ENCODE measurements around the gene ELOVL7. TPM values are rescaled to one million over a fixed set of nuclear protein-coding genes. Genes with fewer than 3 reads are reported as not detected.
A peak's percentile ranks its signal among the peaks of the same experiment; 100 is the strongest.
"Not testable (repeated sequence)": the region's sequence is repeated elsewhere in the genome, so short reads cannot be mapped to it uniquely, and the experiment has no call there.

ELOVL7 gene
- total RNA-seq, 1 experiment from 2014 or later: 4.4 TPM

DNA sequence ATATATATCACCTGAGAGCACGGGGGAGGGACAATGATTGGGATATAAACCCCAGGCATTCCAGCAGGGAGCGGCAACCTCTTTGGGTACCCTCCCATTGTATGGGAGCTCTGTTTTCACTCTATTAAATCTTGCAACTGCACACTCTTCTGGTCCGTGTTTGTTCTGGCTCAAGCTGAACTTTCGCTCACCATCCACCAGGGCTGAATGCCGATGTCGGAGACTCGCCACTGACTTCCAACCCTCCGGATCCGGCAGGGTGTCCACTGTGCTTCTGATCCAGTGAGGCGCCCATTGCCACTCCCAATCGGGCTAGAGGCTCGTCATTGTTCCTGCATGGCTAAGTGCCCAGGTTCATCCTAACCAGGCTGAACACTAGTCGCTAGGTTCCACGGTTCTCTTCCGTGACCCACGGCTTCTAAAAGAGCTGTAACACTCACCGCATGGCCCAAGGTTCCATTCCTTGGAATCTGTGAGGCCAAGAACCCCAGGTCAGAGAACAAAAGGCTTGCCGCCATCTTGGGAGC lies 48.6 kb downstream of the ELOVL7 start:
- DNase-seq (ENCODE audit: low read depth): not testable (repeated sequence)

DNA sequence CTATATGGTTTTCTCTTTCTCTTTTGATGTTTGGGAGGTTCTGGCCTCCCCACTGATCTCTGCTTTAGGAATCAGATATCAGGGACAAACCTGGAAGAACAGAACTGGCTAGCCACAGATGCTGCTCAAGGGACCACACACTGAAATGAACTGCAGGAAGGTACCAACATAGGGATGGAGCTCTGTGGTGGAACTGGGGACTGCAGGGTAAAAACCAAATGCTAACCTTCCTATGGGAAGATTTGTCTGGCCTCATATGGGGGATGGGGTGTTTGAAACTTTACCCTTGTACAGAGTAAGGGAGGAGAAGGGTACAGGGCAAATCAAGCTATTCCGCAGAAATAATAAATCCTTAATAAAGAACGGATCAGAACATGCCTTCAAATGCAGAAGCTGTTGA lies 49.4 kb downstream of the ELOVL7 start:
- no peak for DNase-seq (ENCODE audit: low read depth)

DNA sequence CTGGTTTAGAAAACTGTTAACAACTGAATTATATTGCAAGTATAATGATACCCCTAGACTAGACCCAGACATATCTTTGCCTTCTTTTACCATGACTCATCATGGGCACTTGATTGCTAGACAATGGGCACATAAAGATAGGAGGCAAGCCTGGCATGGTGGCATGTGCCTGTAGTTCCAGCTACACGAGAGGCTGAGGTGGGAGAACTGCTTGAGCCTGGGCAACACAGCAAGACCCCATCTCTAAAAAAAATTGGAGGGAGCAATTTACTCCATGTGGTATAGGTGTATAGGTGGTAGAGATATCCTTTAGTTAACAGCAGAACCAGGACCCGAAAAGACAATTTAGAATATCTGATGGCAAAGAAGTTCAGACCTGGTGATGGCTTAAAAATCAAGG lies 51.6 kb downstream of the ELOVL7 start:
- no peak for DNase-seq (ENCODE audit: low read depth)

DNA sequence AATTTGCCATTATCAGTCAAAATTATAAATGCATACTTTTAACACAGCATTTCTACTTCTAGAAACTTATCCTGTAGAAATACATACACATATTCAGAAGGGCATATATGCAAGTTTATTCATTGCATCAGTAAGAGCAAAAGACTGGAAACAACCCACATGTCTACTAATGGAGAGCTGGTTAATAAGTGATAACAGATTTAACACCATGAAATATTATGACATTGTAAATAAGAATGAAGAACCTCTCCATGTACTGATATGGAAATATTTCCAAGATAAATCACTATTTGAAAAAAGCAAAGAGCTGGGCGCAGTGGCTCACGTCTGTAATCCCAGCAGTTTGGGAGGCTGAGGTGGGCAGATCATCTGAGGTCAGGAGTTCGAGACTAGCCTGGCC lies 54.5 kb downstream of the ELOVL7 start:
- no peak for DNase-seq (ENCODE audit: low read depth)

DNA sequence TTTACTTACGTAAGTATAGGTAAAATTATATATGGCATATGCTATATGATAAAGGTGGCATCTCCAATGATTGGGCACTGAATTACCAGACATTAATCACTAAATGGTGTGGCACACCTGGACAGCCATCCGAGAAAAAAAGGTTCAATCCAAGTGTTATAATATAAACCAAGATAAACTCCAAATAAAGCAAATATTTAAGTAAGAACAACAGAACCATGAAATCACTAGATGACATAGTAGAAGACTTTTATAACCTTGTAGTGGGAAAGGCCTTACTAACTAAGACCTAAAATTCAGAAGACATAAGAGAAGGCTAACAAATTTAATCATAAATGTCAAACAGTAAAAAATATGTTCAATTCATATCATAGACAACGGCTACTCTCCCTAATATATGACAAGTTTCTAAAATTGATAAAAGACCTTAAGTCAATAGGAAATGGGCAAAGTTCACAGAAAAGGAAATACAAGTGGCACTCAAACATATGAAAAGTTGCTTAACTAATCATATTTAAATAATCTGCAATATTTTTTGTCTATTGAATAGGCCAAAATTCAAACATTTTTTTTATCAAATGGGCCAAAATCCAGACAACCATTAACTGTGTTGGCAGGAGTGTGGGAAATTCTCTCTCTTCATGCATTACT lies 55.1 kb downstream of the ELOVL7 start:
- no peak for DNase-seq (ENCODE audit: low read depth)

DNA sequence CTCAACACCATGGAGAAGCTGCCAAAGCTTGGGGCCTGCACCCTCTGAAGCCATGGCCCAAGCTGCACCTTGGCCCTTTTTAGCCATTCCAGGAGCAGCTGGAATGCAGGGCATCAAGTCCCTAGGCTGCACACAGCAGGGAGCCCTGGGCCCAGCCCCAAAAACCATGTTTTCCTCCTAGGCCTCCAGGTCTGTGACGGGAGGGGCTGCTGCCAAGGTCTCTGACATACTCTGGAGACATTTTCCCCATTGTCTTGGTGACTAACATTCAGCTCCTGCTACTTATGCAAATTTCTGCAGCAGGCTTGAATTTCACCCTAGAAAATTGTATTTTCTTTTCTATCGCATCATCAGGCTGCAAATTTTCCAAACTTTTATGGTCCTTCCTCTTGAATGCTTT lies 64.6 kb downstream of the ELOVL7 start:
- DNase-seq (ENCODE audit: low read depth): peak; percentile 51

DNA sequence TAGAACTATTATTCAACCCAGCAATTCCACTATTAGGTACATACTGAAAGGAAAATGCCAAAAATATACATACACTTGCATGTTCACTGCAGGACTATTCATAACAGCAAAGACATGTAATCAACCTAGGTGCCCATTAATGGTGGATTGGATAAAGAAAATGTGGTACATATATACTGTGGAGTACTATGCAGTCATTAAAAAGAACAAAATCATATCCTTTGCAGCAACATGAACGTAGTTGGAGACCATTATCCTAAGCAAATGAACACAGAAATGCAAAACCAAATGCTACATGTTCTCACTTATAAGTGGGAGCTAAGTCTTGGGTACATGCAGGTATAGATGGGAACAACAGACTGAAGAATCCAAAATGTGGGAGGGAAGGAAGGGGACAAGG lies 67.7 kb downstream of the ELOVL7 start:
- no peak for DNase-seq (ENCODE audit: low read depth)

DNA sequence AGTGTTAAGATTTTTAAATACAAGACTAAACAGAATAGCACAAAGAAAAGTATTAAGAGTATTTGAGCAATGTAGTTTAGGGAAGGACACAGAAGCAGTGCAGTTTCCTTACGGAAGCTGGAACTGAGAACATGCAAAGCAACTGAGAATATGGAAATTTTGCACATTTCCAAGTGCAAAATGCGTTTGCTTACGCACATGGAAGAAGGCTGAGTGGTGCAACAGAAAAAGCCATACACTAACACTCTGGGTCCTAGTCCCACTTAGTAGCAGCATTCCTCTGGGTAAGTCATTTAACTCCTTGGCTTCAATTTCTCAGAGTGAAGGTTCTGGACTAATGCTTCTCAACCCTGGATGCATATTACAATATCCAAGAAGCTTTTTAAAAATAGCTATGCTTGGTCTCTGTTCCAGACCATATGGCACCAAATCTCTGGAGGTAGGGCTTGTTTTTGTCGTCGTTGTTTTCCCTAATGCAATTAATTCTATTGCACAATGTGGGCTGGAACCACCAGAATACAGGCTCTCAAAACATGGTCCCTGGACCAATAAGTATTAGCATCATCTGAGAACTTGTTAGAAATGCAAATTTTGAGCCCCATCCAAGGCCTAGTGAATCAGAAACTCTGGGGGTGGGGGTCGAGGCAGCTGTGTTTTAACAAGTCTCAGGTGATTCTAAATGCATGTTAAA lies 78.9 kb downstream of the ELOVL7 start:
- no peak for DNase-seq (ENCODE audit: low read depth)

DNA sequence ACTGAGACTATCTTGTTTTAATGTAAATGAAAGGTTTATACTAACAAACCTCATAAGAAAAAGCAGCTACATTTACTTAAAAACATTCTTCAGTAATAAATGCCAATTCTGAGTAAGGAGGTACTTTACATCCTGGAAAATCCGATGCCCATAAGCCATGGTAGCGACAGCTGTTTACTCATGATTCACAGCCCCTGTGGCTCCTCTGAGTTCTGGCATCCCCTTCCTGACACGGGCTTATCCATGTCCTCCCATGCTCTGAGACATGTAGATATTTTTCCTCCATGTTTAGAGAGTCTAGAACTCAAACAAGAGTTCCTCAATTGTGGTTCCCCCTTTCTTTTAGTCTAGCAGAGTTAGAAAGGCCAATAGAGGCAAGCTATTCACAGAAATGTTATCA lies 81.0 kb downstream of the ELOVL7 start:
- DNase-seq (ENCODE audit: low read depth): peak; percentile 8

DNA sequence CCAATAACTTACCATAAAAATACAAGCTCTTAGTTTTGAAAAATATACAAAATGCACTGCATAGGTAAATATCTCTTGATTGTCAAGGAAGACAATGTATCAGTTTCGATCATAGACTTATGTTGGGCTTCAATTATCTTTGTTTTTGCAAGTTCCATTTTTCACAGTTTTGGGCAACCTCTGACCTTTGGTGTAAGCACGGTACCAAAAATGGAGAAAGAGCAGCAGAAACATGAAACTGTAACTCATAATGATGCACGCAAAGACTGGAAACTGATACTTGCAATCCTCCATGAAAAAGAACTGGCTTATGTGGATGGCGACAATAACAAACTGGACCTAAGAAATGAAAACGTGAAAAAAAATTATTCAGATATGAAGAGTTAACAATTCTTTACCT lies 89.6 kb downstream of the ELOVL7 start:
- no peak for DNase-seq (ENCODE audit: low read depth)

DNA sequence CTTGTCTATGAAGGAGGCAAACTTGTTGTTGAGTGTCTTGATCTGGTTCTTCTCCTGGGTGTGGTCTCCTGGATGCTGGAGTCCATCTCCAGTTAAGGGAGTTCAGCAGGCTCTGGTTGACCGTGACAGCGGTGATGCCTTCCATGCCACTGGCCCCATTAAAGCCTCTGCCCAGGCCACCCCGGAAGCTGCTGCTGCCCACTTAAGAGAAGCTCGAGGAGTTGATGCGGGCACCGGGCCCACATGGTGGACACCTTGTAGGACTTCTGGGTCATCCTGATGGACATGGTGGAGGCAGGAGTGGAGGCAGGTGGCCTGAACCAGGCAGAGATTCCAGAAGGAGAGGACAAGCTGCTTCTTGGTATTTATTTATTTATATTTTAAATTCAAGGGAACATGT lies 99.4 kb downstream of the ELOVL7 start:
- no peak for DNase-seq (ENCODE audit: low read depth)

DNA sequence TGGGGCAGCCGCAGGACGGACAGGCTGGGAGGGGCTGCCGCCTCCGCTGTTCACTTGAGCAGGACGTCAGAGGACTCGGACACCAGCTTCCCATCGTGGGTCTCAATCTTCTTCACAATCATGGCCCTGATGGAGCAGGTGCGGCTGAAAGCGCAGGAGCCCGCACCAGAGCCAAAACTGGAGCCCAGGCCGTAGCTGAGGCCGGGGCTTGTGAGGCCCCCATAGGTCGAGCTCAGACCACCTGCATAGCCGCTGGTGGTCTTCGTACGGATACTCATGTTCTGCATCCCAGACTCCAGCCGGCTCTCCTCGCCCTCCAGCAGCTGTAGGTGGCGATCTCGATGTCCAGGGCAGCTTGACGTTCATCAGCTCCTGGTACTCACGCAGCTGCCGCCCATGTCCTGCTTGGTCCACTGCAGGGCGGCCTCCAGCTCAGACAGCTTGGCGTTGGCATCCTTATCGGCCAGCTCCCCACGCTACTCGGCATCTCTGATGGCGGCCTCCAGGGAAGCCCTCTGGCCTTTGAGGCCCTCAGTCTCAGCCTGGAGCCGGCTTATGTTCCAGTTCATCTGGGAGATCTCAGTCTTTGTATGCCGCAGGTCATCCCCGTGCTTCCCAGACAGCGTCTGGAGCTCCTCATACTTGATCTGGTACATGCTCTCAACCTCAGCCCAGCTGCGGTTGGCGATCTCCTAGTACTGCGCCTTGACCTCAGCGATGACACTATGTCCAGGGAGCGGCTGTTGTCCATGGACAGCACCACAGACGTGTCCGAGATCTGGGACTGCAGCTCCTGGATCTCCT lies 100.4 kb downstream of the ELOVL7 start:
- no peak for DNase-seq (ENCODE audit: low read depth)

DNA sequence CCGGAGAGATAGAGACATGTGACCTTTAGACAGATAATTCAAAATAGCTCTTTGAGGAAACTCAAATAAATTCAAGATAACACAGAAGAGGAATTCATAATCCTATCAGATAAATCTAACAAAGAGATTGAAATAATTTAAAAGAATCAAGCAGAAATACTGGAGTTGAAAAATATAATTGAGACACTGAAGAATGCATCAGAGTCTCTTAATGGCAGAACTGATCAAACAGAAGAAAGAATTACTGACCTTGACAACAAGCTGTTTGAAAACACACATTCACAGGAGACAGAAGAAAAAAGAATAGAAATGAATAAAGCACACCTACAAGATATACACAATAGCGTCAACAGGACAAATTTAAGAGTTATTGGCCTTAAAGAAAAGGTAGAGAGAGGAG lies 103.7 kb downstream of the ELOVL7 start:
- DNase-seq (ENCODE audit: low read depth): no peak

DNA sequence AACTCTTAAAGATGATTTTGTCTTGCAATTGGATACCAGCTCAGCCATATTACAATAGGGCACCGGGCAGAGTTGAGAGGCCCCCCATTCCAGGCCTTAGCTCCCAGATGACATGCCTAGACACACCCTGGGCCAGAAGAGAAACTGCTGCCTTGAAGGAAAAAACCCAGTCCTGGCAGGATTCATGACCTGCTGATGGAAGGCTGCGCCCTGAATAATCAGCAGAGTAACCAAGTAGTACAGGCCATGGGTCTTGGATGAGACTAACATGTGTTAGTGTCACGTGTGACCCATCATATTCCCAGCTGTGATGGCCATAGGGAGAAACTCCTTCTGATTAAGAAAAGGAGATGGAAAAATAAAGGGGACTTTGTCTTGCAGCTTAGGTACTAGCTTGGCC lies 105.1 kb downstream of the ELOVL7 start:
- no peak for DNase-seq (ENCODE audit: low read depth)

DNA sequence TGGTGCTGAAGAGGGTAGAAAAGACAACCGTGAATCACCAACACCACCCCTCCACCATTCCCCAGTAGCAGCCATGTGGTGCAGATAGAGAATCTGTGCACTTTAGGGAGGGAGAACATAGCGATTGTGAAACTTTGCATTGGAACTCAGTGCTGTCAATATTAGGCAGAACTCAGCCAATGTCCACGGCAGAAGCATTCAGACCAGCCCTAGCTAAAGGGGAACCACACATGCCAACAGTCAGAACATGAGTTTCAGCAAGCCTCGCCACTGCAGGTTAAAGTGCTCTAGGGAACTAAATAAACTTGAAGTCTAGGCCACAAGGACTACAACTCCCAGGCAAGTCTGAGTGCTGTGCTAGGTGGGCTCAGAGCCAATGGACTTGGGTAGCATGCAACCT lies 105.6 kb downstream of the ELOVL7 start:
- DNase-seq (ENCODE audit: low read depth): no peak

DNA sequence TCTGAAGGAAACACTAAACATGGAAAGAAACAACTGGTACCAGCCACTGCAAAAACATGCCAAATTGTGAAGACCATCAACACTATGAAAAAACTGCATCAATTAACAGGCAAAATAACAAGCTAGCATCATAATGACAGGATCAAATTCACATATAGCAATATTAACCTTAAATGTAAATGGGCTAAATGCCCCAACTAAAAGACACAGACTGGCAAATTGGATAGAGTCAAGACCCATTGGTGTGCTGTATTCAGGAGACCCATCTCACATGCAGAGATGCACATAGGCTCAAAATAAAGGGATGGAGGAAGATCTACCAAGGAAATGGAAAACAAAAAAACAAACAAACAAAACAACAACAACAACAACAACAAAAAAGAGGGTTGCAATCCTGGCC lies 113.2 kb downstream of the ELOVL7 start:
- DNase-seq (ENCODE audit: low read depth): not testable (repeated sequence)

DNA sequence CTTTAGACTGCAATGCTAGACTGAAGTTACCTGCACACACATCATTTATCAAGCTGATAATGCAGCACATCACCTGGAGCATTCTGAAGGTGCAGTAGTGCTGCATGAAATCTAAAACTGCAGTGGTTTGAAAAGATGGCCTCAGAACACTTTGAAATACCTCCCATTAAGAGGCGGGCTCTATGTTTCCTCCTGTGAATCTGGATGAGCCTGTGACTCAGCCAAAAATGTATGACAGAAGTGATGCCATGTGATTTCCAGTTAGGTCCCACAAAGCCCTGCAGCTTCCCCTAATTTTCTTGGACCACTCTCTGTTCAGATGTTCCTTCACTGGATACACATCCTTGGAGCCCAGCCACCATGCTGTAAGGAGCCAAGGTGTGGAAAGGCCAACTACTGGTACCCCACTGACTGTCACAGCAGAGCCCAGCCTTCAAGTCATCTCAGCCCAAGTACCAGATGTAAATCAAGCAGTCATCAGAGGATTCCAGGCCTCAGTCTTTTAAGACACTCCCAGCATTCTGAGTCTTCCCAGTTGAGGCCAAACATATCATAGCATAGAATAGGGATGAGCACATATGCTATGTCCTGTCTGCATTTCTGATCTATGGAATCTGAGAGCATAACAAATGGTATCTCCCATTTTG lies 116.9 kb downstream of the ELOVL7 start:
- DNase-seq (ENCODE audit: low read depth): no peak

DNA sequence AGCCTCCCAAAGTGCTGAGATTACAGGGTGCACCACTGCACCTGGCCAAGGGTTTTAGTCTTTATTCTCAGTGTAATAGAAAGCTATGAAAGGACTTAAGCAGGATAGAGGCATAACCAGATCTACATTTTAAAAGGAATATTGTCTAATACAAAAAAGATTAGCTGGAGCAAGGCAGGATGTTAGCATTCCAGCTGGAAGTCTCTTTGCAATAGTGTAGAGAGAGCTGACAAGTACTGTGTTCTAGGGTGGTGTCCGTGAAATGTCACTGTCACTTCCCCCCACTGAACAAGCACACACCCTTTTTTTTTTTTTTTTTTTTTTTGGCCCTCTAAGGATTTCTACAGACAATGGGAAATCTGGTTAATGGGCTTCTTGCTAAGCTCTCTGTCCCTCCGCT lies 119.9 kb downstream of the ELOVL7 start:
- DNase-seq (ENCODE audit: low read depth): no peak

DNA sequence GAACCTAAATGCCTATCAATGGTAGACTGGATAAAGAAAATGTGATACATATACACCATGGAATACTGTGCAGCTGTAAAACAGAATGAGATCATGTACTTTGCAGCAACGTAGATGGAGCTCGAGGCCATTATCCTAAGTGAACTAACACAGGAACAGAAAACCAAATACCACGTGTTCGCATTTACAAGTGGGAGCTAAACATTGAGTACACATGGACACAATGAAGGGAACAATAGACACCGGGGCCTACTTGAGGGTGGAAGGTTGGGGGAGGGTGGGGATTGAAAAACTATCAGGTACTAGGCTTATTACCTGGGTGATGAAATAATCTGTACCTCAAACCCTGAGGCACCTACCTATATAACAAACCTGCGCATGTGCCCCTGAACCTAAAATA lies 121.7 kb downstream of the ELOVL7 start:
- DNase-seq (ENCODE audit: low read depth): no peak

DNA sequence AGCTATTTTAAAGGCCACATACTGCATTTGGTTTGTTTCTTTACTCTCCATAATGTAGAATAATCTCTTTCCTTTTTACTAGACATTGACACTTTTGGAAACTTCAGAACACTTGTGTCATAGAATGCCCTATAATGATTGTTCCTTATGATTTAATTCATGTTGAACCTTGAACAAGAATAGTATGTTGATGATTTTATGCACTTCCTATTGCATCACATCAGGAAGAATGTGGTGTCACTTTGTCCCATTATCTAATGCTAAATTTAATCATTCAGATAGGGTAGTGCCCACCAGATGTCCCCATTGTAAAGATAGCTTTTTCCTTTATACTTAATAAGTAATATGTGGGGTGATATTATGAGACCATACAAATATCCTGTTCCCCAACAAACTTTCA lies 124.7 kb downstream of the ELOVL7 start:
- no peak for DNase-seq (ENCODE audit: low read depth)

DNA sequence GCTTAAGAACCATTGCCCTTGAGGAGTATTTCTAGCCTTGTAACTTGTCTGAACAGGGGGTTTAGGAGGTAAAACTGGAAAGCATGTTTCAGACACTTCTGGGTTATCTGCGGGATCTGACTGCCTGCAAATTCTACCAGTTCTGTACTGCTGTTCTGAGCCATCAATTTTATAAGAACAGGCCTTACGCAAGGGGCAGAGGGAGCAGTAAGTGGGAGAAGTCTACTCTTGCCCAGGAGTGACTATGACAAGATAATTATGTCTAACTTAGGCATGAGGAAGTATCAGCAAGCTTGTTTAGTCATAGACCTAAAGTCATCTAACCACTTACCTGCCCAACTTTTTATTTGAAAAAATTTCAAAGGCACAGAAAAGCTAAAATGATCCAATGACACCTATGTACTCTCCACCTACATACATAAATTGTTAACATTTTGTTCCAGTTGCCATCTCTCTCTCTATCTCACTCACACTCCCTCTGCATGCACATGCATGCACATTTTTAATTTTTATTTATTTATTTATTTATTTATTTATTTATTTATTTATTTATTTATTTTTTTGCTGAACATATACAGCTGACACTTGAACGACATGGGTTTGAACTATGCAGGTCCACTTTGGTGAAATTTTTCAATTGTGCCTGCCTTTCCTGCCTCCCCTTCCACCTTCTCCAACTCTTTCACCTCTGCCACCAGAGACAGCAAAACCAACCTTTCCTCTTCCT lies 125.7 kb downstream of the ELOVL7 start:
- no peak for DNase-seq (ENCODE audit: low read depth)

All from HT1080 (cell line).